Measurements from ENCODE around the gene RPS27L.

Gene RPS27L

DNA sequence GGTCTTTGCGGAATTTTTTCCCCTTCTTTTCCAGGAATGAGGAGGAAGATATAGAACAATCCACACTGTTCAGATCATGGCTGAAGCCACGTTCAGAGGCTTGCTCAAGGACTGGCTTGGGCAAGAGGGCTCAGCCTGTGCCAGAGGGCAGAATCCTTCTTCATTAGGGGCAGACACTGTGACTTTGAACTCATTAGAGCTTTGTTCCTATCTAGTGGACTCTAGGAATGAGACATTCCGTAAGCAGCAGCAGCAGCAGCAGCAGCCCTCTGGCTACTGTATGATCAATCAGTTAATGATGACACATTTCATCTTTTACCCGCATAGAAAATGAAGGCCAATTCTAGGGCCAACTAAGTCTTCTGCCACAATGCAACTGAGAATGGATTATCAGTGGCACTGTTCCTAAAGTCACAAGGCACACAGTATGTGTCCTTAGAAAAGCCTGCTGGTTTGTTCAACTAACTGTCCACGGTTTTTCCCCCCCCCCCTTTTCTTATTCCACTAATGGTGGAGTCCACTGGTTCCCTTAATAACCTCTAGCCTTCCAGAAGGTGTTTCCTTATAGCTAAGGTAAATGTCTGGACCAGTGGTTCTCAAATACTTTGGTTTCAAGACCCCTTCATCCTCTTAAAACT, 30.4 kb upstream of the RPS27L start:
- DNase-seq, result no peak

GRCh38 chr15:63186065-63186464, 28.8 kb upstream of the RPS27L start:
- no peak for DNase-seq

- DNase-seq, result no peak
These were observed 27.9 kb upstream of the RPS27L start for GRCh38 chr15:63185206-63185605.

- DNase-seq, result no peak
These were observed 24.4 kb upstream of the RPS27L start for GRCh38 chr15:63181648-63182047.

GRCh38 chr15:63180746-63181145, 23.5 kb upstream of the RPS27L start:
- DNase-seq, result no peak

DNA sequence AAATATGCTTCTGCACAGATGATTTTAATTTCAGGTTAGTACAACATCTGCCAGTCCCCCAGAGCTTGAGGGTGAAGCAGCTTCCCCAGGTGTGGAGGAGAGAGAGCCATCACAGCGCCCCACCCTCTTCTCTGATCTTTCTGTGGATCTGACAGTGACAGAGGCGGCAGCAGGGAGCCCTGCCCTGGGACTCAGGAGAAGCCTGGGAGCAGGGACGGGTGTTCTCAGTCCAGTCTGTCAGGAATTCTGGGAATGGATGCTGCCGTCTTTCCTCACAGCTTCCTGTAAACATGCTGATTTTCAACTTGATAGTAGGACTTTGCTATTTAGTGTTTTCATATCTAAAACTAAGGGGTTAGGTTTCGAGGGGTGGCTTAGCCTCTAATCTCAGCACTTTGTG, 20.8 kb upstream of the RPS27L start:
- DNase-seq, result no peak

GRCh38 chr15:63176302-63176701, 19.0 kb upstream of the RPS27L start:
- DNase-seq, result no peak

- DNase-seq, result no peak
These were observed 15.7 kb upstream of the RPS27L start for GRCh38 chr15:63172851-63173451.

GRCh38 chr15:63172376-63172775, 15.1 kb upstream of the RPS27L start:
- DNase-seq, result no peak

GRCh38 chr15:63169788-63170187, 12.5 kb upstream of the RPS27L start:
- no peak for DNase-seq

GRCh38 chr15:63166219-63166618, 8.9 kb upstream of the RPS27L start:
- DNase-seq, result no peak

GRCh38 chr15:63165166-63165859, 8.0 kb upstream of the RPS27L start:
- DNase-seq, result no peak

DNA sequence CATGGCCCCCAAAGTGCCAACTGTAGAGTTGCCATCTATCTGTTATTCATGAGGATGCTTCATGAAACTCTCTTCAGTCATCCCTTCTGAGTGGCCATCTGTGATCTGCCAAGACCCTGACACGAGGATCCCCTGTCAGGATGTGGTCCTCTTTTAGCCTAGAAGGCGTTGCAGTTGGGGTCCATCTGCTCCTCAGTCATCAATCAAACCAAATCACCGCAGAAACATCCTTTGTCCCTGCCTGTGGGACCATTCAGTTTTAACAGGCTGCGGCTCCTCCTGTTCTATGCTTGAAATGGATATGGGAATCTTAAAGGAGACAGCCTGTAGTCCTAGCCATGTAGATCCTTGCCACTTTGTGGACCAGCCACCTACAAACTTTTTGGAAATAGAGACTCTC, 5.9 kb upstream of the RPS27L start:
- no peak for DNase-seq

- DNase-seq, result no peak
These were observed 3.4 kb upstream of the RPS27L start for GRCh38 chr15:63160638-63161037.

GRCh38 chr15:63157891-63158431, 684 bp upstream of the RPS27L start:
- peak; percentile 25 to 34 for DNase-seq

DNA sequence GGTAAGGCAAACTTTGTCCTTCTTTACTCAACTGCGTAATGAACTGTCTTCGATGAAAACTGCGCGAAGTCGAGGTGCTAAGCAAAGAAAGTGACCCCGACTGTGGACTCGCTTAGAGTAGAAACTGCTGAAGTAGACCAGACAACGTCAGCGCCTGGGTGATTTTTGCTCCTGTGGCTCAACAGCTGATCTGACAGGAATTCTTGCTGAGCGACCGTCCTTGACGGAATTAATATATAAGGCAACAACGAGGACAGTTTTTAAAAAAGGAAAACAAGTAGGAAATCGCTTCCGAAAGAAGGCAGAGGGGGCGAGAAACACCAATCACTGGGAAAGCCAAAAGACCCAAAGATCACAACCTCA, 541 bp downstream of the RPS27L start:
- peak in 1 of 2 donors; percentile 14 for DNase-seq

DNA sequence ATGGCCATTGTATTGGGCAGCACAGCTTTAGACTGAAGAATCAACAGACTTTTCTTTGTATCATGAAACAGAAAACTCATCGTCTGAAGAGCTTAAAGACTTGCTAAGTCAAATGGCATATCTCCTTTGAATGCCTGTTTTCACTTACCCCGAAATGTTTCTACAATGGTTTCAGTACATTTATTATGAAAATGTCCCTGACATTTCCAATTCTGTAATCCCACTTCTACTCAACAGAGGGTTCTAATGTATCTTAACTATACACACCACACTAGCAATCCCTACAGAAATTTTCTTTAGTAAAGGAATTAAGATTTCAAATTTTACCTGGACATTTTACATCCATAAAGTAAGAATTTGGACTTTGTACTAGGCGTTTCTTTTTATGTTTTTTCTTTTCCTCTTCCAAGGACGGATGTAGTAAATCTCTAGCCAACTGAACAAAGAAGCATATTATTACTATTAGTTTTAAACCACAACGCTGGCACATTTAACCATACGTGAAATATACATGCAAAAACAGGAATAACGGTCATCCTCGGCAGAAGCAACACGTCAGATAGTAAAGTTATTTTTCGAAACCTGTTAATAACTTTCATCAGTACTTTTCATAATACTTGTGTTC, 1.1 kb downstream of the RPS27L start:
- DNase-seq, result no peak

GRCh38 chr15:63155486-63155885, 1.8 kb downstream of the RPS27L start:
- DNase-seq, result no peak

DNA sequence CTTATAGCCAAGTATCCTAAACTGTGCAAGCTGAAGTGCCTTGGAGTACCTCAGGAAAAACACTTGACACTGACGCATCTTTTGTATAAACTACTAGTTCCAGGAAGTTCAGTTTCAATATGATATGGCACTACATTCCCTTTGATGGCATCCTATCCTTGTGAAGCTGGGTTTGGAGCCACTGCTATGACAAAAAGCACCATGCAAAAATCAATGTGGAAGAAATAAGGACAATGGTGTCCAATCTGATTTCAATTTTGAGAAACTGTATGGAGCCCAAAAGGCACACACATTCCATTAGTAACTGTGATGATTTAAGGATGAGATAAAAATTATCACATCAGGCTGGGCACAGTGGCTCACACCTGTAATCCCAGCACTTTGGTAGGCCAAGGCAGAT, 5.6 kb downstream of the RPS27L start:
- no peak for DNase-seq

DNA sequence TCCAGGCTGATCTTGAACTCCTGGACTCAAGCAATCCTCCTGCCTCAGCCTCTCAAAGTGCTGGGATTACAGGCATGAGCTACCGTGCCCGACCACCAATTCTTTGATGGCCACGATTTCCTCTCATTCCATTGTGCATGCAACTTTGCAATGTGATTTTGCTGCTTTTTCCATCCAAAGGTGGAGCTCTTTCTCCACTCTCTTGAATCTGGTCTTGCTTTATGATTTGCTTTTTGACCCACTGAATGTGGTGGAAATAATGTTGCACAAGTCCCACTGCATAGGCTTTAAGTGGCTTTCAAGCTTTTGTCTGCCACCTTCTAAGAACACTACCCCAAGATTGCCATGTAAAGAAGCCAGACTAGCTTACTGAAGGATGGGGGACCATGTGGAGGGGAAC, 10.6 kb downstream of the RPS27L start:
- no peak for DNase-seq

DNA sequence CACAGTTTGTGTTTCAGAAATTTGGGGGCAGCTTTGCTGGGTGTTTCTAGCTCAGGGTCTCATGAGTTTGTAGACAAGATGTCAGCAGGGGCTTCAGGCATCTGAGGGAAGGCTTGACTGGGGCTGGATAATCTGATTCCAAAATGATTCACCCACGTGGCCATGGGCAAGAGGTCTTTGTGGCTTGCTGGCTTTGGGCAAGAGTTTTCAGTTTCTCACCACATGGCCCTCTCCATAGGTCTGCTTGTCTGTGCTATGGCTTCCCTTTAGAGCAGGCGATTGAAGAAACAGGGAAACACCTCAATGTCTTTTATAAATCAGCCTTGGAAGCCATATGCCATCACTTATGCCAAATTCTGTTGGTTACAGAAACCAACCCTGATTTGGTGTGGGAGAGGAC, 11.9 kb downstream of the RPS27L start:
- no peak for DNase-seq

DNA sequence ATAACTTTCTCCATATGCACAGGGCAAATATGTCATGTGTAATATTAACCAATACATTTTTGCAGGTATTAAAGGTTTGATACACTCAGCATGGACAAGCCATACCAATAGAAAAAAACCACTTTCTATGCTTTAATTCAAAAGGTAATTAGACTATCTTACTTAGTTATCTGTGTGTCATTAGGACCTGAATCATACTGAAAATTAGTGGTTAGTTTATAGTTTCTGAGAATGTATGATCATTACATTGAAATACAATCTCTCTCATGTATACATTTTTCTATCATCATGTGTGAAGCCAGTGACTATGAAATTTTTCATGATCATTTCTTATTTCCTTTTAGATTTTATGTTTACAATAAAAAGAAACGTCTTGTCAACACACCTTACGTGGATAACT, 16.3 kb downstream of the RPS27L start:
- DNase-seq, result no peak

DNA sequence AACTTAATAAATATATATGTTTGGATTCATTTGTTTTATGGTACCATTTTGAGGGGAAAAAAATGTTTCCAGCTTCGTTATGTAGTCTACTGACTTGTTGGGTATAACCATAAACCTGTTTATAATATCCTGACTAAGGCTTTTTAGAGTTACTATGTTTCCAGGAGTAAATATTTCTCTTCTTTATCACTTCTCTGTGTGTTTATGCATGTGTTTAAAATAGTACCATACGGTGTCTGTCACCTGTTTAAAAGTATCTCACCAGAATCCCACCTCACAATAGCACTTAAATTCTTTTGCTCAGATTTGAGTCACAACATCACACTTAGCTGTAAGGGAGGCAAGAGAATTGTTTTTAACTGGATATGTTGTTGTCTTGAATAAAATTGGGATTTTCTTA, 20.5 kb downstream of the RPS27L start:
- DNase-seq, result no peak

GRCh38 chr15:63135804-63136203, 21.5 kb downstream of the RPS27L start:
- DNase-seq, result no peak

All from stimulated activated CD4-positive, alpha-beta T cell treated with anti-CD3 and anti-CD28 coated beads, Interleukin-2, amount 100 ng/mL, for 24 hours (primary cell).